Stimulated activated CD4-positive, alpha-beta T cell treated with anti-CD3 and anti-CD28 coated beads, Interleukin-12 subunit alpha, Interleukin-12 subunit beta, amount 100 ng/mL, for 24 hours (primary cell): ENCODE results near the gene PRKCE.
"Not testable (repeated sequence)": the region's sequence is repeated elsewhere in the genome, so short reads cannot be mapped to it uniquely, and the experiment has no call there.

Source experiments
- DNase-seq, 2 experiments: peaks; one replicate each; pipeline ENCODE4 v3.0.0-alpha.2; 2020; ENCODE audit warnings: low read depth in 2 of 2

The PRKCE gene

DNA sequence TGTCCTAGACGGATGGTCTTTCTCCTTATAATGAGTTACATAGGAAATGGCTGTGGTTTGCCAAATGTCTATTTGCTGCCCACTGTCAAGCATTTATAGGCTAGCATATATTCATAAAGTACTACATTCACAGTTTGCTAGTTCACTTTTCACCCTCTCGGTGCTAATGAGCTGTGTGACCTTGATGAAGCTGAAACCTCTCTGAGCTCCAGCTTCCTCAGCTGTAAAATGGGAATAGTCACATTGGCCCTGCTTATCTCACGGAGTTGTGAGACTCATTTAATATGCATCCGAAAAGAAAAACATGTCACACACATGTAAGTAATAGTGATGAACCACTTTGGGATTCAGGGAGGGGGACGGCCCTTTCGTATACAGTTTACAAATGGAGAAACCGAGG, 17.0 kb downstream of the PRKCE start:
- DNase-seq, result no peak

DNA sequence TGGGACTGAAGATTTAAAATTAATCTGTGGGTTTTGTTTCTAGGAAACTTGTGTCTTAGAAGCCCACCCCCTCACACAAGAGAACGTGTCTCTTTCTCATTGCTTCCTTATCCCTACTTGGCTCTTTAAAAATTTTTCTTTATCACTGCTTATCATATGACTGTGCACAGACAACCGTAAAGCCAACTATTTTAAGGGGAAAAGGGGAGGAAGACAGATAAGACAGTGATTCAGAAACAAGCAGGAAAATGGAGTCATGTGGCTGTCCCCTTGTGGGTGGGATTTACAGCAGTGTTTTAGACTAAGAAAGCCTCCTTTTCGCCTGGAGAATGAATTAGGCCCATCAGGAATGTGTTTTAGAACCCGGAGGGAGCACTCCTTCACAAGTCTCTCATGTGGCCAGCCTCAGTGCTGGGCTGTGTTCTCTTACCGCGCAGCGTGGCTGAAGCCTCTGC, 17.6 kb downstream of the PRKCE start:
- no peak for DNase-seq

DNA sequence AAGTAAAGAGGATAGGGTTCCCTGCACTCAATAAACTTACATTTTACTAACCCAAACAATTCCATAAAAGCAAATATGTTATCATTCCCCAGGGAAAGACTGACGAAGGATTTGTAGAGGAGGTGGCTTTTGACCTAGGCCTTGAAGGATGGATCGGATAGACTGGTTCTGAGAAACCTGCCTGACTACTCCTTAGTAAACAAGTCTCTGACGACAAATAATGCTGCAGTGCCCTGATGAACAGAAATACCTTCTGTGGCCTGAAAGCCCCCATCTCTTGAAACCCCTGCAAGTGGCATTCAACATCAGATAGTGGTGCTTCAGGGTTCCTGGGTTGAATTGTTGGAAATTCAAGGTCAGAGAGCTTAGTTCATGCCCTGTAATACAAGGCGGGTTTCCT, 19.2 kb downstream of the PRKCE start:
- DNase-seq, result no peak

DNA sequence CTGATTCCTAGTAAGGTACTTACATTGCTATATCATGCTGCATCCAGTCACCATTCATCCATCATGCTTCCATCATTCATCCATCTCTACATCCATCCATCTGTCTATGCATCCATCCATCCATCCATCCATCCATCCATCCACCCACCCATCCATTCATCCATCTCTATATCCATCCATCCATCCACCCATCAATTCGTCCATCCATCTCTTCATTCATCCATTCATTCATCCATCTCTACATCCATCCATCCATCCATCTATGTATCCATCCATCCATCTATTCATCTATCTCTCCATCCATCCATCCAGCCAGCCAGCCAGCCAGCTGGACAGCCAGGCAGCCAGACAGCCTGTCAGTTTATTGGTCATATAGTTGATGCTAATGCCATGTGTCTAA, 20.7 kb downstream of the PRKCE start:
- no peak for DNase-seq

DNA sequence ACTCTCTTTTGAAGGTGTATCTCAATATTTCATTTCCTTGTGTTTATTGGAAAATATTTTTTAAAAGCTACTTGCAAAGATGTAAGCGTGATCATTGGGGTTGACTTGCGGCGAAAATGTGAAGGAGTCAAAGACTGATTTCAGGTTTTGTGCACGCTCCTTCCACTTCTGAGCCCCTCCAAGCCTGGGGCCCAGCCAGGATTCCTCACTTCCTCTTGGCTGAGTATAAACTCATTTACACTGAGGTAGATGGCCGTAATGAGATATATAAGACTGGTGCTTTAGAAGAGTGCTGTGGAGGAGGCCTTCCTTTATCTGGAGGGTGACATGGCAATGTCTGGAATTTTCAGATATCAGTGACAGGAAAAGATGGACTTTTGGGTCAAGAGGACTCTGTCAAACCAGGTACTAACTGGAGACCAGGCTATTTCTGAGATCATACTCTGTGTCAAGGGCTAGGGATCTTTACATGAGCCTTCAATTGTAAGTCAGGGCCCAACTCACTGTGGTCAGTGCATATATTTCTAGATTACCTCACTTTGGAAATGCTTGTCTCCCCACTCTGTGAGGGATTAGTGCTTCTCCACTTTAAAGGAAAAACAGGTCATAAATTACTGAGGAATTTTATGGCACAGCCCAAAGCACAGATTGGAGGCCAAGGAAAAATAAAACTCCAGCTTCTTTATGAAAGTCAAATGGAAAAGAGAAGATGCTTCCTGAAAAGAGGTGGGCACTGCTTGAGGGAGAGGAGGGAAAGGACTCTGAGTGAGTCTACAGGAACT, 22.8 kb downstream of the PRKCE start:
- DNase-seq, result no peak

DNA sequence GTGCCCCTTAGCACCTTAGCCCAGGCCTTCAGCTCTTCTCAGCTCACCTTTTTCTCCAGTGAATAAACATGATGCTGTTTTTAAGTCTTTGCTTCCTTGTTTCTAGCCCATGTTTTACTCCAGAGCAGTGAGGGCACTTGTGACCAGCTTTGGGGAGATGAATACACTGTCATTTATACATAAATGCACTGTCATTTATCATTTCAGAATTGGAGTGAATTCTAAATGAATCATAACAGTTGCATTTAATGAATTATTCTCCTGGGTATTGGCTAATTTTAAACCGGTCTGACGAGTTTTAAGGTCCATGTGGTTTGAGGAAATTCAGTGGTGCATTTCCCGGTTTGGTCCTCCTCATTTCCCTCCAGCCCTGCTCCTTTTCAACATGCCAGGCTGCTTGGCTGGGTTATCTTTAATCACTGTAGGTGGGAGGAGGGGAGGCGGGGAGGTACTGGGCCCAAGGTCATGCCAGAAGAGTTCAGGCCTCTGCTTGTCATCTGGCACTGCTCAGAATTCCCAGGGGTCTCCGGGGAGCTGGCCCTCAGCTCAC, 23.9 kb downstream of the PRKCE start:
- no peak for DNase-seq

DNA sequence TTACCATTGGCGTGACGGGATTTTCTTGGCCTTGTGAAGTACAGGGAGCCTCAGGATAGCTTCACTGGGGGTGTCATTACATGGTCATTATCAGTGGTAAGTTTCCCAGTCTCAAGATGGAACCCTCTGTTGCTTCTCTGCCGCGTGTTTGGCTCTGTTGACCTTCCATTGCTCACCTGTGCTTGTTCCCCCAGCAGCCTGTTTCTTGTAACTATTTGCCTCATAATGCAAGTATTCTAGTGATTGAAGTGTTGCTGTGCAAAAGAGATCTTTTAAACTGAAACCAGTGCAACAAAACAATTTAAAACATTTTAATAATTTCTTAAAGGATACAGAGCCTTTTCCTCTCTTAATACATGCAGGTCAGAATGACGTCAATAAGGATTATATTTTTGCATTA, 24.6 kb downstream of the PRKCE start:
- no peak for DNase-seq

DNA sequence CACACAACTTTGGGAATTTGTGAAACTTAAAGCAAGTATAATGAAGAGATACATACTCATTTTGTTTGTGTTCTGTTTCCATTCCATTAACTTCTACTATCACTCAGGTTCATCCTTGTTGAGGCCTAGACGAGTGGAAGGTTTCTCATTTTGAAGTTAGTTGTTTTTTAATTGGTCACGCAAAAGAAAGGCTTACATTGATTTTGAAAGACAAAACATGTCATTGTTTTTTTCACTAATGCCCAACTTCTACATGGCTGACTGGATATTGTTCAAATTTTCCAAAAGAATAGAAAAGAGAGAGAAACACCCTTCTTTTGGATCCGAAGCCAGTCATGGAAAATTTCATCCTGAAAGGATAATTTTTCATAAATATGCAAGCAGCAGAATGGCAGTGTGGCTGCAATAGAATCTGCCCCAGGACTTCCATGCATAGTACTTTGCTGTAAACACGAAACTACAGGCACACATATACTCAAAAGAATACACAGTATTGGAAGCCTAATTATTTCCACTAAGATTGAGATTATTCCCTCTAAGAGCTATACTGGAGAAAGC, 27.4 kb downstream of the PRKCE start:
- no peak for DNase-seq

DNA sequence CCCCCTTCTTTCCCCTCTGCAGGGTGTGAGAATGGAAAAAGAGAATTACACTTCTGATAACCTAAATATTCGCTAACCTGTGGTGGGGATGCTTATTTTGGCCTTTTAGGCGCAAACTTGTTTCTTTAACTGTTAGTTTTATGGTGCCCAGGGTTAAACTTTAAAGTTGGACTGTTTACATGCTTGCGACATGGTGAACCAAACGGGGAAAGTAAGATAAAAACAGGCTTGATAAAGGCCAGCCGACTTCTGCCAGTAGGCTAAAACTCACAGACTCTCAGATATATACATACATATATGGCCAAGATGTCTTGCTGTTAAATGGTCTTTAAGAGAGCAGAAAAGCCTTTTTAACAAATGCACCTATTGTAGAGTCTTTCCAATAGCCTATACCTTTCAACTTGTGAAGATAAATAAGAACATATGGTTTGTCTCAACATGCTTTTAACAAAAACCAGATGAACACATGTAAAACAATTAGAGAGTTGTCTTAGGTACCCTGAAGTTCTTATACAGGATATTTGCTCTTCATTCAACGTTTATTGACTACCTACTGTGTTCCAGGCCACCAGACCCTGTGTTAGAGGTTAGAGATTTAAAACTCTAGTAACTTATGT, 29.0 kb downstream of the PRKCE start:
- no peak for DNase-seq

DNA sequence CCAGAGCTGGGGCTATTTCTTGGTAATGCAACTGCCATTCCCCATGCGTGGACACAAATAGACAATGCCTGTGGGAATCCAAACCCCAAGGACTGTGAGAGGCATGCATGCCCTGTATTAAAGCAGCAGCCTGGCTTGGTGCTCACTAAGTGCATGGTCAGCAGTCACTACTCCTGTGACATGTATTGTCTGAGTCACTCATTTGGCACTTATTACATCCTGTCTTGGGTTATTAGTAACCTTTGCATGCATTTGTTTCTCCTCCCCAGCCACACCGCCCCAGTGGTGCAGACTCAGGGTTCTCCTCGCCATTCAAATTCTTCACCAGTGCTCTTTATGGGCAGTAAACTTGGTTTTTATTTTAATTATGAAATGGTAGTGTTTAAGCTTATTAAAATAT, 30.2 kb downstream of the PRKCE start:
- DNase-seq, result no peak

DNA sequence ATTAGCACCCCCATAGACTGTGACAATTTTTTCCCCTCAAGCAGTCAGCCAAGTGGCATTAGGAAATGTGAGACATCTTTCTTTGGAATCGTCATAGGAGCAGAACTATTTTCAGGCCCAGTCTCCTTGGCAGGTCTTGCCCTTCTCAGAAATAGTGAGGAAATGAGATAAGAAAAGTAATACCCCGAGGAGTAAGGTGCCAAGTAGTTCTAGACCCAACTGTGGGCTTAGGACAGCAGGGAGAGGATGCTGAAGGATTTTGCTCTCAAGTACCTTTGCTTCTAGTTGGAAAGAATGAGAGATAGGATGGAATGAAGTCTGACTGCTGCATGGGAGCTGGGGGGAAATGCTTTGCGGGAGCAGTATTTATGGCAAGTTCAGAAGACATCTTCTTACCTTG, 31.8 kb downstream of the PRKCE start:
- DNase-seq, result no peak

DNA sequence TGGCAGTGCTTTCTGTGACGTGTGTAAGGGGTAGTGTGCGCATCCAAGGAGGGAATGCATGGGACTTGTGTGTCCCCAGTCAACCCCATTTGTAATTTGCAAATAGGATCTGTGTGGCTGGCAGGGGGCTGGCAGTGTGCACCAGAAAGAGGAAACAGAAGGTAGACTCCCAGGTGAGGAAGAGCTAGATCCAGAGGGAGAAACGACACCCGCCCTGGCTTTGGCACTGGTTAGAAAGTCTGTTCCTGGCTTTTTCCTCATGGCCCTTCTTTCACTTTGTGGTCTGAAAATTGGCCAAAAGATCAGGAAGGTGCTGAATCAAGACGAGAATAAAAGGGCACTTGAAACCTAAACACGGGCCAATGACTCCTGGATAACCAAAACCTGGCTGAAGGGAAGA, 33.3 kb downstream of the PRKCE start:
- no peak for DNase-seq

DNA sequence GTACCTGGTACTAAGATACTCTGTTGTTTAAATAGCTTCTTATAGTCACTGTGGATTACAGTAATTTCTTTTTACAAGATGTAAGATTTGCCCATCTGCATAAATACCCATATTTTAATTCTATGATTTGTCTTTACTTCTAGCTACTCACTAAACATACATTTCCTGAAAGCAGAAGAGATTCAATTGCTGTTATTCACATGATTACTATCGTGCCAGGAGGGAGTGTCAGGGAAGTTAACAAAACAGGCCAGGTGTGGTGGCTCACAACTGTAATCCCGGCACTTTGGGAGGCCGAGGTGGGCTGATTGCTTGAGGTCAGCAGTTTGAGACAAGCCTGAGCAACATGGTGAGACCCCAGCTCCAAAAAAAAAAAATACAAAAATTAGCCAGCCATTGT, 33.8 kb downstream of the PRKCE start:
- DNase-seq, result no peak

DNA sequence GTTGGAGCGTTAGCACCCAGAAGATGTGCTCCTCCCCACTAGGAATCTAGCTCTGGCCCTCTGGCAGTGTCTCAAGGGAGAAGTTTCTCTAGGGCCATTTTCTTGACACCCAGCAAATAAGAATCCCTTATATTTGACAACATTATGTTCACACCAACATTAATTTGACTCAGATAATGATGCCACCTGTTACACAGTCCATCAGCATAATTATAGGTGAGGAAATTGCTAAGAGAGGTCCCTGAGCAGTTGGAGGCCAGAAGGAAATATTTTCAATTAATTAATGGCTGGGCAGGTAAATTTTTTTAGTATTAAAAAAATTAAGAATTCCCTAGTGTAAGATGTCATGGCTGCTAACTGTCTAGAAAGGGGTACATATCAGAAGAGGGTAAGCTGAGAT, 36.5 kb downstream of the PRKCE start:
- DNase-seq, result no peak

DNA sequence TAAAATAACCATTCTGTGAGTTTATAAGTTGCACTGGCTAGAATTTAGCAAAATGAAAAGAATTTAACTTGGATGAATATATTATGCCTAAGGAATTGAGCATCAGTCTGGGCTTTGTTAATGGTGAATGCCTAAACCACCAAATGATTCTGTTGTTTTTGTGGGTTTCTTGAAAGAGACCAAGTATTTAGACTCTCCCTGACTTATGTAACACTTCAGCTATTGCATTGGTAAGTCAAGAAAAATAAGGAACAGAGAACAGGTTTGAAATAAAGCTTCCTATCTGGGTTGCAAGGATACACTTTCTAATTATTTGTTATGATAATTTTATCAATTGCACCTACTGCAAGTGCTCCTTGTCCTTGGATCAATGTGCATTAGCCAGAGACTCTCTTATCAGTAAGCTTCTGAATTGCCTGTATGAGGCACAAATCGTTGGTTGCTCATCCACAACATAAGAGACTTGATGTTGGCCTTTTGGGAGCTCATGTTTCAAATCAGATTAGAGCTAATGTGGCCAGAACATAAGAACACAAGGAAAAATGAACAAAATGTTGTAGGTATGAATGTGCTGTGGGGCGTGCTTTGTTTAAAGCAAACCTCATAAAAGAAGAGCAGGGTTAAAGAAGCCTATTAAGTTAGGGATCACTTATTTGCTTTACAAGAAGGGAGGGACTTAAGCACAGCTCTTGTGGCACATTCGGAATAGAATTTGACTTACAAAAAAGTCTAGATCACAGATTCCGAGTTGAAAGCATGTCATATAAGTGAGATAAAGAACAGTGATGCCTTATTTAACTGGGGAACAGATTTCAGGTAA, 37.2 kb downstream of the PRKCE start:
- no peak for DNase-seq

DNA sequence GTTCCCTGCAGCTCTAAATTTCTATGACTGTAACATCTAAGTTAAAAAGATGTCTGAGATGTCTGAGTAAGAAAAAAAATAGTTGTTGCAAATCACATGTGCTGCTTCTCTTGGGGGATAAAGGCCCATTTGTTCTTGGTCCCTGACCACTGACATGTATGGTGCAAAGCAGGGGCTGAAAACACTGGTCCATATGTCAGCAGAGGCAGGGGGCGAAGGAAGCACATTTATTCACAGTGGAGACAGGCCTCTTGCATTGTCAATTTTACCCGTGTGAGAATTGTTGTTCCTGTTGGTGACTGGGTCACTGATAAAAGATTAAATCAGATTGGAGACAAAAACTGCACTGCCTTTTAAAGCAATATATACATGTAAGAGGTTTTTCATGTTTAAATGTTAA, 38.8 kb downstream of the PRKCE start:
- no peak for DNase-seq

DNA sequence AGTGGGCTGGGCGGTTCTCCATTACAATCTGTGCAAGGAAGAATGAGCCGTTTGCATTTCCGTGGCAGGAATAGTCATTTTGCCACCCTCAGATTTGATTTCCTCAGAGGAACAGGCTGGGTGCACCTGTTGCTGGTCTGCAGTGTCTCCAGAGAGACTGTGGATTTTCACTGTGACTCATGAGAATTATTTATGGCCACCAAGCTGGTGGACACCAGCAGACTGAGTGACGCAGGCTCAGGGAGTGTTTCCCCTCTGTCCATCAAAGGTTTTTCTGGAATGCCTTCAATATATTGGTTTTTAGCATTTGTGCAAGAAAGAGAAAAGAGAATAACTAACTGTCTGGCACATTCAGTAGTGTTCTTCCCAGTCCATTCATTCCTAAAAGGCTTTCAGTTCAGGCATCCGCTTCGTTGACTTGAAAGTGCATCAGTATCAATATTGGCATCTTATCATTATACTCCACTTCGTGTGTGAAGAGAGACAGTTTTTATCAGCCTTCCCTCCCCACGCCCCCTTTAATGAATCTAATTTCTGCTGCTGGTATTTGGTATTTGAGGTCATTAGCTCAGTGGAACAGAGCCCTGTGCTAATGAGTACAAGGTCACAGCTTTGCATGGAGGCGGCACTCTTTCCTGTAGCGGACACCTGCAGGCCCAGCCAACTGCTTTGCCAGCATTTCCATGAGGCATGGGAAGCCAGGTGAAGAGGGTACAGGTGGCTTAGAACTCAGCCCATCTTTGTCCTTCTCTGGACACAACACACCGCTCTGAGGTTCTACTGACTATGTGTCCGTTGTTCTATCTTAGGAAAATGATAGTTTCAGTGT, 39.9 kb downstream of the PRKCE start:
- DNase-seq, result no peak

DNA sequence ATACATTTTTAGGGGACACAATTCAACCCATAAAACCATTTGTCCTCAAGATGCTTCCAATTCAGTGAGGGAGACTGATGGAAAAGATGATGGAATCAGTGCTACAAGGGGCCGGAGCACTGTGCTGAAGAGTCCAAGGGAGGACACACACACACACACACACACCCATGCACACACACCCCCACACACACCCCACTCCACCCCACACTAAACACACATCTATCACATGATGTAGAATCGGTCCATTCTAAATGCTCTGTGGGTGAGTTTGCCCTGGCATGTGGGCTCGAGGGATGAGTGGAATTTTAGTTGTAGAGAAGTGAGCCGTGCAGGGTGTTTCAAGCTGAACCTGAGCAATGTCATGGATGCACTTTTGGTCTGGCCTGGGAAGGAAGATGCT, 41.1 kb downstream of the PRKCE start:
- DNase-seq, result no peak

DNA sequence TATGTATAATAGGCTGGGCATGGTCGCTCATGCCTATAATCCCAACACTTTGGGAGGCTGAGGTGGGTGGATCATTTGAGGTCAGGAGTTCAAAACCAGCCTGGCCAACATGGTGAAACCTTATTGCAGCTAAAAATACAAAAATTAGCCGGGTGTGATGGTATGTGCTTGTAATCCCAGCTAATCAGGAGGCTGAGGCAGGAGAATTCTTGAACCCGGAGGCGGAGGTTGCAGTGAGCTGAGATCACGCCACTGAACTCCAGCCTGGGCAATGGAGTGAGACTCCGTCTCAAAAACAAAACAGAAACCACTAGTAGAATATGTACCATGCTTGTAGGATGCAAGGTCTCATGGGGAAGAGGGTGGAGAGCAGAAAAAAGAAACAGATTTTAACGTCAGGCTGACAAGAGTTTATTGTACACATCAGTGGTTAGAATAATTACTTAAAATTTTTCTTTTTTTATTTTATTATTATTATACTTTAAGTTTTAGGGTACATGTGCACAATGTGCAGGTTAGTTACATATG, 44.1 kb downstream of the PRKCE start:
- DNase-seq, result not testable (repeated sequence)

DNA sequence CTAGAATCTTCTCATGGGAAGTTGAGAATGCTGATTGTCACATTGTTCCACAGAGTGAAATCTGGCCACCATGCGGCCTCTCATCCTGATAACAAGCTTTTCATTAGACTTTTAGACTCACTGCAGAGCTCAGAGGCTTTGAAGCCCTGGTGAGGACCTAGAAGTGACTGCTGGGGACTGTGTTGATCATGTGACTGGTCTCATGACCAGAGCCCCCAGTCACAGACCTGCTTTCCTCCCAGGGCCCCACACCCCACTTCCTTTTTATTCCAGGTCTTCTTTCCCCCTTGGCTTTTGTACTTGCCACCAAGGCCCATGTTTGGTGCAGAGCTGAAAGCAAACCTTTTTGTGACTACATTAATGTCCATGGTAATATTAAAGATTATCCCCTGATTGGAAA, 45.2 kb downstream of the PRKCE start:
- DNase-seq, result no peak

DNA sequence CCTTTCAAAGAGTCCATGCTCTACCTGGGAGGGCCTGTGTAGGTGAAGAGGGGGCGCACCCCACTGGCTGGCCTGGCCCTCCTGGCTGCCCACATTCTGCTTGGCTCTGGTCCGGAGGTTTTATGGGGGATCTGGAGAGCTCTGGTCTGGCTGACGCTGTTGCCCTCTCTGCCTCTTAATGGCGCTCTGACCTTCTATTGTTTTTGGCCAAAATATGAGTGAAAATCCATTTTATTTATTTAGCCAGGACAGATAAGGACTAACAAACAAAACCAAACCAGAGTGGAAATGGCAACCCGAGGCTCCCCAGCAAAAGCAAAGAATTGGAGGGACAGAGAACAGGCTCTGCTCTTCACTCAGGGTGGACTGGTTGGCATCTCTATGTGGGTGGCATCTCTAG, 45.7 kb downstream of the PRKCE start:
- DNase-seq, result no peak
